GM19193 (cell line): ENCODE data around the gene AP3B1.

Experiments used
- POLR2A ChIP-seq: IDR thresholded peaks from 4 replicates; pipeline ENCODE4 v1.6.1; 2011; ENCODE audit not compliant: insufficient read depth, insufficient read length; ENCODE audit errors: extremely low read depth

The AP3B1 gene

GRCh38 chr5:77993855-77994318, 300.6 kb downstream of the AP3B1 start:
- no peak for TF ChIP-seq POLR2A

GRCh38 chr5:77993141-77993854, 301.2 kb downstream of the AP3B1 start:
- TF ChIP-seq POLR2A = no peak

GRCh38 chr5:77991084-77991483, 303.4 kb downstream of the AP3B1 start:
- TF ChIP-seq POLR2A = no peak

- no peak for TF ChIP-seq POLR2A
Measured at GRCh38 chr5:77990020-77990419, 304.5 kb downstream of the AP3B1 start.

GRCh38 chr5:77987988-77988387, 306.5 kb downstream of the AP3B1 start:
- no peak for TF ChIP-seq POLR2A

GRCh38 chr5:77987331-77987730, 307.2 kb downstream of the AP3B1 start:
- no peak for TF ChIP-seq POLR2A

GRCh38 chr5:77986261-77986660, 308.2 kb downstream of the AP3B1 start:
- TF ChIP-seq POLR2A = no peak

- TF ChIP-seq POLR2A = no peak
Measured at GRCh38 chr5:77985247-77985646, 309.3 kb downstream of the AP3B1 start.

- no peak for TF ChIP-seq POLR2A
Measured at GRCh38 chr5:77984587-77984986, 309.9 kb downstream of the AP3B1 start.

- no peak for TF ChIP-seq POLR2A
Measured at GRCh38 chr5:77983482-77984199, 310.9 kb downstream of the AP3B1 start.

GRCh38 chr5:77981820-77982219, 312.7 kb downstream of the AP3B1 start:
- no peak for TF ChIP-seq POLR2A

- no peak for TF ChIP-seq POLR2A
Measured at GRCh38 chr5:77974576-77974975, 319.9 kb downstream of the AP3B1 start.

GRCh38 chr5:77973253-77973609, 321.3 kb downstream of the AP3B1 start:
- TF ChIP-seq POLR2A = no peak

GRCh38 chr5:77972469-77973252, 321.8 kb downstream of the AP3B1 start:
- TF ChIP-seq POLR2A = no peak

GRCh38 chr5:77971776-77972468, 322.6 kb downstream of the AP3B1 start:
- no peak for TF ChIP-seq POLR2A
